Measurements from ENCODE around the gene SVOP.
"Not testable (repeated sequence)": the region's sequence is repeated elsewhere in the genome, so short reads cannot be mapped to it uniquely, and the experiment has no call there.

SVOP gene, protein sequence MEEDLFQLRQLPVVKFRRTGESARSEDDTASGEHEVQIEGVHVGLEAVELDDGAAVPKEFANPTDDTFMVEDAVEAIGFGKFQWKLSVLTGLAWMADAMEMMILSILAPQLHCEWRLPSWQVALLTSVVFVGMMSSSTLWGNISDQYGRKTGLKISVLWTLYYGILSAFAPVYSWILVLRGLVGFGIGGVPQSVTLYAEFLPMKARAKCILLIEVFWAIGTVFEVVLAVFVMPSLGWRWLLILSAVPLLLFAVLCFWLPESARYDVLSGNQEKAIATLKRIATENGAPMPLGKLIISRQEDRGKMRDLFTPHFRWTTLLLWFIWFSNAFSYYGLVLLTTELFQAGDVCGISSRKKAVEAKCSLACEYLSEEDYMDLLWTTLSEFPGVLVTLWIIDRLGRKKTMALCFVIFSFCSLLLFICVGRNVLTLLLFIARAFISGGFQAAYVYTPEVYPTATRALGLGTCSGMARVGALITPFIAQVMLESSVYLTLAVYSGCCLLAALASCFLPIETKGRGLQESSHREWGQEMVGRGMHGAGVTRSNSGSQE

DNA sequence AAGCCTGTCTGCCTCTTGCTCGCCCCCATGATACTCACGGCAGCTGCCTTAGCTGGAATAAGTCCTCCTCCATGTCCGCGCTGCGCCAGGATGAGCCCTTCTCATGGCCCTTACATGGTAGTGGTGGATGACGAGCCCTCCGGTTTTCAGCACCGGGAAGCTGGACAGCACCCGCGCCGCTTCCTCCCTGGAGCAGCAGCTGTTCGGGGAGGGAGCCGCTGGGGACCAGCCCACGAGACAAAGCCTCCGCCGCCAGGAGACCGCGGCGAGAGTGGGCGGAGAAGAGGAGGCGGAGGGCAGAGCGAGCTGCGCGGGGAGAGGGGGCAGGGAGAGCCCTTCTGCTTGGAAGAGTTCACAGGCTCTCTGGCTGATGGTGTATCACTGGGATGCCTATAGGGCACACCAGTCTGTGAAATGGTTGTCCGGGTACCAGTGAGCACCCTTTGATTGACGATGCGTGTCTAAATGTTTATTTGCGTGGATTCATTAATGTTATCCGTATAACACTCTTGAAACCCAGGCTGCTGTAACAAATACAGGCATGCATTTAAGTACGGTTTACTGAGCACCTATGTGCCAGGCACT lies at the start of gene SVOP:
Gene SVOP, minus strand, starts transcription at position 273 of the 585 bp plus-strand sequence. Its CDS starts 200 bp downstream, at position 73.
- DNase-seq (ENCODE audit: low read depth): peak; percentile 11

GRCh38 chr12:109069307-109070271 lies 48.7 kb upstream of the SVOP start:
- DNase-seq (ENCODE audit: low read depth): no peak

- DNase-seq (ENCODE audit: low read depth): no peak
Observed at GRCh38 chr12:109065853-109066193, 45.0 kb upstream of the SVOP start.

DNA sequence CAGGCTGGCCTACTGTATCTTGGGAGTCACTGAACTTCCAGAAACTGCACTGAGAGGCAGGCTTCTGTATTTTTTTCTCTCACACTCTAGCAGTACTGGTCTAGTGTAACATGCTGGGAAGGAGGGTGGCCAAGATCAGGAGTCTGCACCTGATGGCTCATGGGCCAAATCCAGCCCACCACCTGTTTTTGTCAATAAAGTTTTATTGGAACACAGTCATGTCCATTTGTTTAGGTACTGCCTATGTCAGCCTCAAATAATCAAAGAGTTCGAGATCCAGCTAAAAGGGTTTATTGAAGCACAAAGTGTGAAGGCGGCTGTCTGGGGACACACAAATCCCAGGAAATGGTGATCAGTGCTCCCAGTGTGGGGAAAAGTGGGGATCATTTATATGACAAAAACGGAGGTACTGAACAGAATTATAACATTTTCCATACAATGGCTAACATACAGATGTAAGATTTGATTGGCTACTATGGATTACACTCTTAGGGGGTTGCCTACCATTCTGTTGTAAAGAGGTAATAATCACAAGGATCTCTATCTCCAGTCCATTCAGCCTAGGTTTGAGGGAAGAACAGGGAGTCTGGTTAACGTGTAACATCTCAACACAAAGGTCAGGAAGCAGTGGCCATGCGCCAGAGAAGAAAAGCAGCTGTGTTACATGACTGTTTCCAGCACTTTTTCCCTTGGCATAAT lies 44.4 kb upstream of the SVOP start:
- no peak for DNase-seq (ENCODE audit: low read depth)

DNA sequence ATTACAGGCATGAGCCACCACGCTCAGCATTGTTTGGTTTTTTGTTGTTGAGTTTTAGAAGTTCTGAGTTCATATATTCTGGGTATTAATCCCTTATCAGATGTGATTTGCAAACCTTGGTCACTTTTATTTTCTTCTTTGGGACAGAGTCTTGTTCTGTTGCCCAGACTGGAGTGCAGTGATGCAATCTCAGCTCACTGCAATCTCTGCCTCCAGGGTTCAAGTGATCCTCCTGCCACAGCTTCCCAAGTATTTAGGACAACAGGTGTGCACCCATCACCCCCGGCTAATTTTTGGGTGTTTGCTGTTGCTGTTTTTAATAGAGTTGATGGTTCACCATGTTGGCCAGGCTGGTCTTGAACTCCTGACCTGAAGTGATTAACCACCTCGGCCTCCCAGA lies 43.3 kb upstream of the SVOP start:
- DNase-seq (ENCODE audit: low read depth): no peak

- DNase-seq (ENCODE audit: low read depth): no peak
Observed at GRCh38 chr12:109058773-109059172, 37.9 kb upstream of the SVOP start.

GRCh38 chr12:109057376-109057775 lies 36.5 kb upstream of the SVOP start:
- no peak for DNase-seq (ENCODE audit: low read depth)

DNA sequence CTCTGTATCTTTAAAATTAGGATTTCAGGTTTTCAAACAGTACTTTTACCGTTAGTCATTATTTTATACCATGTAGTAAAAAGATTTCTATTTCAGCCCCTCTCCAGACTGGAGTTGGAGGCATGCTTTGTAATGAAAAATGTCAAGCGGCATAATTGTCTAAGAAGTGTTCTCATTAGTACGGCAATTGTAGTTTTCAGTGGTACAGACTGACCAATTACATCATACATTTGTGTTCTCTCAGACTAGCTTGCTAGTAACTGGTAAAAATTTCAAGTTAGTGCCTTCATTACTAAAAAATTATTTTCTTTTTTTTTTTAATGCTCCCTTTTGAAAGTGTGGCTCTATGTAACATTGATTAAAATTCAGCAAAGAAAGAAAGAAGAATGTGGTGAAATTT lies 36.0 kb upstream of the SVOP start:
- DNase-seq (ENCODE audit: low read depth): no peak

- no peak for DNase-seq (ENCODE audit: low read depth)
Observed at GRCh38 chr12:109054520-109054919, 33.7 kb upstream of the SVOP start.

DNA sequence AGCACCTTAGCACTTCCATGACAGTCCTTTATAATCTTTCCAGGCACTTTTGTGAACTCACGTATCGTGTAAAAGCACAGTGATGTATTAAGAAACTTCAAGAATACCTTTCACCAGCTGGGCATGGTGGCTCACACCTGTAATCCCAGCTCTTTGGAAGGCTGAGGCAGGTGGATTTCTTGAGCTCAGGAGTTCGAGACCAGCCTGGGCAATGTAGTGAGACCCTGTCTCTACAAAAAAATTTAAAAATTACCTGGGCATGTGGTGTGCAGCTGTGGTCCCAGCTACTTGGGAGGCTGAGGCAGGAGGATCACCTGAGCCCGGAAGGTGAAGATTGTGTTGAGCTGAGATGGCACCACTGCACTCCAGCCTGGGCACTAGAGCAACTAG lies 33.3 kb upstream of the SVOP start:
- DNase-seq (ENCODE audit: low read depth): not testable (repeated sequence)

- no peak for DNase-seq (ENCODE audit: low read depth)
Observed at GRCh38 chr12:109053382-109054123, 32.7 kb upstream of the SVOP start.

GRCh38 chr12:109052414-109053323 lies 31.8 kb upstream of the SVOP start, which contains the start of gene USP30:
USP30 (plus strand) TSS chr12:109052576; CDS start chr12:109052679, 103 bp downstream.
- peak; percentile 36 for DNase-seq (ENCODE audit: low read depth)

GRCh38 chr12:109052097-109052413 lies 31.2 kb upstream of the SVOP start:
- no peak for DNase-seq (ENCODE audit: low read depth)

DNA sequence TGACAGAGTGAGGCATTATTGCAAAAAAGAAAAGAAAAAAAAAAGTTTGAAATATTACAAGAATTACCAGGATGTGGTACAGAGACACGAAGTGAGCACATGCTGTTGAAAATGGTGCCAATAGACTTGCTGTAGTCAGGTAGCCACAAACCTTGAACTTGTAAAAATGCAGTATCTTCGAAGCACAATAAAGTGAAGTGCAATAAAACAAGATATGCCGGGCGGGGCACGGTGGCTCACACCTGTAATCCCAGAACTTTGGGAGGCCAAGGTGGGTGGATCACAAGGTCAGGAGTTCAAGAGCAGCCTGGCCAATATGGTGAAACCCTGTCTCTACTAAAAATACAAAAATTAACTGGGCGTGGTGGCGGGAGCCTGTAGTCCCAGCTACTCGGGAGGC lies 28.9 kb upstream of the SVOP start:
- not testable (repeated sequence) for DNase-seq (ENCODE audit: low read depth)

- DNase-seq (ENCODE audit: low read depth): not testable (repeated sequence)
Observed at GRCh38 chr12:109048706-109049105, 27.8 kb upstream of the SVOP start.

- no peak for DNase-seq (ENCODE audit: low read depth)
Observed at GRCh38 chr12:109047081-109047805, 26.4 kb upstream of the SVOP start.

- no peak for DNase-seq (ENCODE audit: low read depth)
Observed at GRCh38 chr12:109044241-109044640, 23.4 kb upstream of the SVOP start.

- no peak for DNase-seq (ENCODE audit: low read depth)
Observed at GRCh38 chr12:109036975-109037374, 16.1 kb upstream of the SVOP start.

Measured in GM04503 (cell line).